Measurements from ENCODE around the gene LHB.
"Not testable (repeated sequence)": the region's sequence is repeated elsewhere in the genome, so short reads cannot be mapped to it uniquely, and the experiment has no call there.

The LHB gene

GRCh38 chr19:49017041-49017665 lies at the start of gene LHB:
LHB (minus strand) TSS chr19:49017091; CDS start chr19:49017081, 10 bp downstream.
- no peak for DNase-seq (ENCODE audit: low read depth in 2 of 2)

DNA sequence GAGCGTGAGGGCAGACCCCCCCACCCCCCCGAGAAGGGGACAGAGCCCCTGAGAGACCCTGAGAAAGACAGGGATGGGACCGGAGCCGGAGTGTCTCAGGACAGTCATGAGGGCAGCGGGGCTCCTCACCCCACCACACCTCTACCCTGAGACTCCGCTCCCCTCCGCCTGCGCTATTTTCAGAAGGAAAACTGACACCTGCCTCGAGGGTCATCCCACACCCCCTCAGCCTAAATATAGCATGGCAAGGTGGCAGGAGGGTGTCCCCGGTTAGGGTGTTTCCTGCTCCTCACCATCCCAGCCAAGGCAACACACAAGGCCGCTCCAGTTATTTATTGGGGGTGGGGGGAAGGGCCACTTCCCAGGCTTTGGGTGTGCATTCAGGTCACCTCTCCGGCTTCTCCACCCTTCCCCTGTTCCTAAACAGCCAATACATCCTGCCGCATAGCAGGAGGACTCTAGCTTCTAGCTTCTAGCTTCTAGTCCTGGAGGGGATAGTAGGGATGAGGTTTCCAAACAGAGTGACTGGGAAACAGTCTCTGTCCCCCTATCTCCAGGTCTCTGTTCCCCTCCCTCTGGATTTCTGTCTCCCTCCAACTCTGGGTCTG lies 49.1 kb upstream of the LHB start:
- DNase-seq (ENCODE audit: low read depth in 2 of 2), result no peak

GRCh38 chr19:49064768-49065611 lies 48.1 kb upstream of the LHB start, which contains the start of gene NTF4:
NTF4 (minus strand) TSS chr19:49064818; CDS start chr19:49061997, 2,821 bp downstream.
- DNase-seq (ENCODE audit: low read depth in 2 of 2), result no peak

- no peak for DNase-seq (ENCODE audit: low read depth in 2 of 2)
These were observed 47.2 kb upstream of the LHB start for GRCh38 chr19:49064029-49064629.

DNA sequence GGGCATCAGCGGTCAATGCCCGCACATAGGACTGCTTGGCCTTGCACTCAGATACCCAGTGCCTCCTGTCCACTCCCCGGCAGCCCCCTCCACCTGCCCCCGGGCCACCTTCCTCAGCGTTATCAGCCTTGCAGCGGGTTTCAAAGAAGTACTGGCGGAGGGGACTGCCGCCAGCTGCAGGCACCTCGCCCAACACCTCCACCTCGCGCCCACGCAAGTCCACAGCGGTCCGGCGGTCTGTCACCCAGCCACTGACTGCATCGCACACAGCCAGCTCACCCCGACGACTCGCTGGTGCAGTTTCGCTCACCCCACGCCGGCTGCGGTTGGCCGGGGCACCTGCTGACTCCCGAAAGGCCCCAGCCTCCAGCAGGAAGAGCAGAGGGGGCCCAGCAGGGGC lies 44.6 kb upstream of the LHB start:
- no peak for DNase-seq (ENCODE audit: low read depth in 2 of 2)

DNA sequence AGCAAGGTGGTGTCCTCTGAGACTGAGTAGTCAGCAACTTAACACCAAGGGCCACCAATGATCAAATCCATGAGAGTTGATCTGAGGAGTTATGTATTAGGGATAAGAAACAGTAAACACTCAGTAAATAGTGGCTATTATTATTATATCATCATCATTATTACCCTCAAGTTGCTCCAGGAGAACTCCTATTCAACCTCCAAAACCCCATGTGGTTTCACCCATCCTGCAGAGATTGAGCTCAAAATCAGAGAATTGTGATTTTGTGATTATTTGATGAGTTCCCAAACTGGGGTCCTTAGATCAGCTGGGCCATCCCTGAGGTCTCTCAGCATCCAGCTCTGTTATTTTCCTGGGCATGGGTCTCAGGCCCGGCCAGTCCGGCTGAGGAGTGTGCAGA lies 44.1 kb upstream of the LHB start:
- DNase-seq (ENCODE audit: low read depth in 2 of 2), result no peak

GRCh38 chr19:49059053-49059452 lies 42.2 kb upstream of the LHB start:
- DNase-seq (ENCODE audit: low read depth in 2 of 2), result no peak

GRCh38 chr19:49058562-49058961 lies 41.7 kb upstream of the LHB start:
- no peak for DNase-seq (ENCODE audit: low read depth in 2 of 2)

DNA sequence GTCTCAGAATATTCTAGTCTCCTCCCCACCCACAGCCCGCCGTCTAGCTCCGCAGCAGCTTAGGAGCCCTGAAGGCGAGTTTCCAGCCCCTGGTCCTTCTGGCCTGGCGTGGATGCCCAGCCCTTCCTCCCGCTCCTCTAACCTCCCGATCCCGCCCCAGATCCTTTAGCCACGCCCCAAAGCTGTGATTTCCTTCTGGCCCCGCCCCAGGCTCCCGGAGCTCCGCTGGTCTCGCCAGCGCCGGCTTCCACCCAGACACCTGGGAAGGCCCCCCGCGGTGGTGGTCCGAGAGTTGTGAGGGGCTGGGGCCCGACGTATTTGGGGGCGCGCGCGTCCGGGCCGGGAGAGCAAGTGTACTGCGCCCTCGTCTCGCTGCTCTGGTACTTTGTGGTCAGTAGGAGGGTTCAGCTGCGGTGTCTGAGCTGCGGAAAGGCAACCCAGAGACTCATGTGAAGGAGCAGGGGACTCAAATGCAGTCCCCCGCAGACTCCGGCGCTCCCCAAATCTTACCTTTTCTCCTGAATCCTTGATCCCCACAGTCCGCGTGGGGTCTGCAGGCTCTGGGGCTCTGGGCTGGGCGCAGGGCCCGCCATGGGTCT lies 40.8 kb upstream of the LHB start, which contains the start of gene CGB7:
CGB7 (minus strand) TSS at position 114 of the 599 bp plus-strand sequence. CDS start 2,374 bp downstream, outside the sequence.
- DNase-seq (ENCODE audit: low read depth in 2 of 2), result no peak

DNA sequence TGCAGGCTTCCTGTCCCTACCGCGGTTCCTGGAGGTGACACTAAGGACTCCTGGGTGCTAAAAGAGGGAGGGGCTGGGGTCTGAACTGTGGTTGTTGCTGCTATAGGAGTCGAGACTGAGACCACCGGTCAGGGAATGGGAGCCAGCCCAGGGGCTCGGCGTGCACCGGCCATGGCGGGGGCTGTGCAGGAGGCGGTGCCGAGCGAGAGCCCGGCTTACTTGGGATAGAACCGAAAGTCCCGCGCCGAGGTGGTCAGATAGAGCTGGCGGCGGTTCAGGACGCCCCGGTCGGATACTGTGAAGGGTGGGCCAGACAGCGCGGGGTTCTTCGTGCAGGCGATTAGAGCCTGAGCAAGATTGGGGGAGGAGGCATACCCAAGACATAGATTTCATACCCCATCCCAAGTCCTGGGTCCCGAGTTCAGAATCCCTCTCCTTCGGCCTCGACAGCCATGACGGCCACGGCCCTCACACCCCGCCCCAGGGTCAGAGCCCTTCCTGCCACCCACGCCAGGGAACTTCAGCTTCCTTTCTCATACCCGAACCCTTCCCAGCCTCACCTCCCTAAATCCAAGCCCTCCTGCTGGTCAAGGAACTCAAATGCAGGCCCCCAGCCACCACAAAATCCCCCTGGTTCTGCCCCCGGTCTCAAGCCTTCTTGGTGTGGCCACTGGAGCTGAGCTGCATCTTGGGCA lies 40.2 kb upstream of the LHB start:
- DNase-seq (ENCODE audit: low read depth in 2 of 2), result not testable (repeated sequence)

- DNase-seq (ENCODE audit: low read depth in 2 of 2), result peak; percentile 17 to 19
These were observed 39.4 kb upstream of the LHB start for GRCh38 chr19:49056101-49056901.

DNA sequence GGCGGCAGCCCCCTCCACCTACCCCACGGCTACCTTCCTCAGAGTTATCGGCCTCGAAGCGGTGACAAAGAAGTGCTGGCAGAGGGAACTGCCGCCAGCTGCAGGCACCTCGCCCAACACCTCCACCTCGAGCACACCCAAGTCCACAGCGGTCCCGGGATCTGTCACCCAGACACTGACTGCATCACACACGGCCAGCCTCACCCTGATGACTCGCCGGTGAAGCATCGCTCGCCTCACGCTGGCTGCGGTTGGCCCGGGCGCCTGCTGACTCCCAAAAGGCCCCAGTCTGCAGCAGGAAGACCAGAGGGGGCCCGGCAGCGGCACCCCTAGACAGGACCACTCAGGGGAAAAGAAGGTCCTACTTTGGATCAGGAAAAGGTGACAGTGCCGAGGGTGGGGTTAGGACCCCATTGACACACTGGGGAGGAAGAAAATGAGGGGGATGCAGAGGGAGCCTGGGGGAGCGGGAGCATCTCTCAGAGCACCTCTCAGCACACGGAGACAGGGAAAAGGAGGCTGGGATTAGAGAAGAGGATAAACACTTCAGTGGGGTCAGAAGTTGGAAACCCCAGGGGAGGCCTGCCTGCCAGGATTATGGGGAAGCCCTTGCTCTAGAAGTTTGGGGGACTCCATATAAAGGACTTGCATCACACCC lies 33.6 kb upstream of the LHB start:
- DNase-seq (ENCODE audit: low read depth in 2 of 2), result not testable (repeated sequence)

- DNase-seq (ENCODE audit: low read depth in 2 of 2), result not testable (repeated sequence)
These were observed 32.9 kb upstream of the LHB start for GRCh38 chr19:49049834-49050233.

DNA sequence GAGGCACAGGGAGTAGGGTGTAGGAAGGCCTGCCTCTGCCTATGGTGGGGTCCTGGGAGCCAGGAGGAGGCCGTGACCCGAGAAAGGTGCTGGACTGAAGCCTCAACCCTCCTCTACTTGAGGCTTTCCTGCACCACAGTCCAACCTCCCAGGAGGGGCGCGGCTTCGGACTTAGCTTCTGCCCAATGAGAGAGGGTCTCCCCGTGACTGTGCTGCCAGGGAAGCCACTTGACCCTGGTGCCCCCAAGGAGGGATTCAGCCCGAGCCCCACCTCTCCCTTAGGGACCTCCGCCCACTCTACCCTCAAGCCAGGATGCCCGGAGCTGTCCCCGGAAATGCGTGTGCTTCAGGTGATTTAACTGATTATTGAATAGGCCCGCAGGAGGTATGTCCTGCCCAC lies 32.1 kb upstream of the LHB start, which contains the start of gene CGB8:
CGB8 (minus strand) TSS at position 101 of the 400 bp plus-strand sequence. CDS start 372 bp downstream, outside the sequence.
- DNase-seq (ENCODE audit: low read depth in 2 of 2), result not testable (repeated sequence)

DNA sequence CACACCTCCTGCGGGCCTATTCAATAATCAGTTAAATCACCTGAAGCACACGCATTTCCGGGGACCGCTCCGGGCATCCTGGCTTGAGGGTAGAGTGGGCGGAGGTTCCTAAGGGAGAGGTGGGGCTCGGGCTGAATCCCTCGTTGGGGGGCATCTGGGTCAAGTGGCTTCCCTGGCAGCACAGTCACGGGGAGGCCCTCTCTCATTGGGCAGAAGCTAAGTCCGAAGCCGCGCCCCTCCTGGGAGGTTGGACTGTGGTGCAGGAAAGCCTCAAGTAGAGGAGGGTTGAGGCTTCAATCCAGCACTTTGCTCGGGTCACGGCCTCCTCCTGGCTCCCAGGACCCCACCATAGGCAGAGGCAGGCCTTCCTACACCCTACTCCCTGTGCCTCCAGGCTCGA lies 26.7 kb upstream of the LHB start, which contains the start of gene CGB5:
CGB5 (plus strand) TSS at position 301 of the 400 bp plus-strand sequence. CDS start 362 bp downstream, outside the sequence.
- DNase-seq (ENCODE audit: low read depth in 2 of 2), result not testable (repeated sequence)

DNA sequence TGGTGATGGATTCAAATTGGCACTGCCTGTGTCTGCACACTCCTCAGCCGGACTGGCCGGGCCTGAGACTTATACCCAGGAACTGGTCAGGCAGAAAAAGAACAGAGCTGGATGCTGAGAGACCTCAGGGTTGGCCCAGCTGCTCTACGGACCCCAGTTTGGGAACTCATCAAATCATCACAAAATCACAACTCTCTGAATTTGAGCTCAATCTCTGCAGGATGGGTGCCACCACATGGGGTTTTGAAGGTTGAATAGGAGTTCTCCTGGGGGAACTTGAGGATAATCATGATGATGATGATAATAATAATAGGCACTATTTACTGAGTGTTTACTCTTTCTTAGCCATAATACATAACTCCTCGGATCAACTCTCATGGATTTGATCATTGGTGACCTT lies 25.8 kb upstream of the LHB start:
- not testable (repeated sequence) for DNase-seq (ENCODE audit: low read depth in 2 of 2)

GRCh38 chr19:49042177-49042576 lies 25.3 kb upstream of the LHB start:
- DNase-seq (ENCODE audit: low read depth in 2 of 2), result no peak

DNA sequence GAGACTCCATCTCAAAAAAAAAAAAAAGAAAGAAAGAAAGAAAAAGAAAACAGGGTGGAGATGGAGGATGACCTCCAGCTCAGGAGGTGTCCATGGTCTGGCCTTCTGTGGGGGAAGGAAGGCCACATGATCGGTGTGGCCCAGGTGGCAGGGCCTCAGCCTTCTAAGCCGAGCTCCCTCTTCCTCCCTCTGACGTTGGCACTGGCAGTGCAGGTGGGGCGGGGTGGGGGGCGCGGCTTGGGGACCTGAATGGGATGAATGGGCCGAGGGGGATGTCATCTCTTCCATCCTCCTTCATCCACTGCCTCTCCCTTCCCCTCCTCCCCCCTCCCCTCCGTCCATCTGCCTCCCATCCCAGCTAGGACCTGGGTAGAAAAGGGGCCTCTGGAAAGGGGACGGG lies 22.8 kb upstream of the LHB start:
- not testable (repeated sequence) for DNase-seq (ENCODE audit: low read depth in 2 of 2)

DNA sequence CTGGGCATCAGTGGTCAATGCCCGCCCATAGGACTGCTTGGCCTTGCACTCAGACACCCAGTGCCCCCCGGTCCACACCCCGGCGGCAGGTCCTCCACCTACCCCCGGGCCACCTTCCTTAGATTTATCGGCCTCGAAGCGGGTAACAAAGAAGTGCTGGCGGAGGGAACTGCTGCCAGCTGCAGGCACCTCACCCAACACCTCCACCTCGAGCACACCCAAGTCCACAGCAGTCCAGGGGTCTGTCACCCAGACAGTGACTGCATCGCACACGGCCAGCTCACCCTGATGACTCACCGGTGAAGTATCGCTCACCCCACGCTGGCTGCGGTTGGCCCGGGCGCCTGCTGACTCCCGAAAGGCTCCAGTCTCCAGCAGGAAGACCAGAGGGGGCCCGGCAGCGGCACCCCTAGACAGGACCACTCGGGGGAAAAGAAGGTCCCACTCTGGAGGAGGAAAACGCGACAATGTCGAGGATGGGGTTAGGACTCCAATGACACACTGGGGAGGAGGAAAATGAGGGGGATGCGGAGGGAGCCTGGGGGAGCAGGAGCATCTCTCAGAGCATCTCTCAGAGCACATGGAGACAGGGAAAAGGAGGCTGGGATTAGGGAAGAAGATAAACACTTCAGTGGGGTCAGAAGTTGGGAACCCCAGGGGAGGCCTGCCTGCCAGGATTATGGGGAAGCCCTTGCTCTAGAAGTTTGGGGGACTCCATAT lies 21.8 kb upstream of the LHB start:
- DNase-seq (ENCODE audit: low read depth in 2 of 2), result not testable (repeated sequence)
